ENCODE data around the gene KCNAB1. TPM values are rescaled to one million over a fixed set of nuclear protein-coding genes. Genes with fewer than 3 reads are reported as not detected.

KCNAB1 gene
- total RNA-seq, 1 experiment from 2014 or later, result not detected

DNA sequence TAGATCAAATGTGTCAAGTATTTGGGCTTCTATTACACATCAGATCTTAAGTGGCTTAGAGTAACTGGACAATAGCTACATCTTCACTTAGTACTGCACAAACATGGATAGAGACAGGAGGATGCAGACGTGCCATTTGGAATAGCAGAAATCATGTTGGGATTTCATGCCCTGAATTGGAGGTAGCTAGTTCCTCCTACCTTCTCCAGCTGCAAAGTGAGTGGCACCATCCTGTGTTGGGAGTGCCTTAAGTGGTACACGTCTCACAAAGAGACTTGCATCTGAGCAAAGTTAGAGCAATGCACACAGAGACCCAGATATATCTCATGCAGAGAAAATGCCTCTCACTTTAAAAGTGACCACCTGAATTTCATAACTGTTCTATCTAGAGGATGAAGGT, 298.1 kb downstream of the KCNAB1 start:
- Histone ChIP-seq H3K36me3 (ENCODE audit: control insufficient read depth in 1 of 2, insufficient read depth in 2 of 2, low read length in 2 of 2) (no peaks in the 10 kb centered on the region), H3K4me1 (ENCODE audit: control insufficient read depth in 1 of 2, insufficient read depth in 2 of 2, low read length in 2 of 2) (no peaks in the 10 kb centered on the region), H2AFZ (ENCODE audit: low read depth, low read length, poor library complexity, severe bottlenecking) (no peak overlapping the region), H3K79me2 (ENCODE audit: insufficient read depth, low read length) (no peaks in the 10 kb centered on the region), H4K20me1 (ENCODE audit: insufficient read depth) (no peaks in the 10 kb centered on the region), H3K4me2 (ENCODE audit: low read length) (no peak overlapping the region), H3K27ac (ENCODE audit: low read depth, low read length) (no peak overlapping the region), H3K27me3 (ENCODE audit: insufficient read depth, low read length) (no peaks in the 10 kb centered on the region), H3K9me2 (ENCODE audit: insufficient read depth) (no peaks in the 10 kb centered on the region), H3K9me3 (ENCODE audit: control insufficient read depth in 1 of 2, insufficient read depth in 1 of 2, low read depth in 1 of 2, low read length in 2 of 2) (no peaks in the 10 kb centered on the region), H3K4me3 (replicated peaks in 1 of 2; ENCODE audit: low read depth in 1 of 2, low read length in 2 of 2) (no peak overlapping the region), H3K9ac (ENCODE audit: low read length) (no peak overlapping the region)
- ChIA-PET POLR2A (no interaction called here), CTCF (no interaction called here), RAD21 (ENCODE audit: low non-redundant PET in 1 of 2, low total read pairs in 2 of 2, uncharacterized antibody in 2 of 2, unreplicated experiment in 2 of 2) (no interaction called here)
- TF ChIP-seq ELF1 (IDR thresholded peaks at IDR 0.05; ENCODE audit: borderline replicate concordance, low read depth) (no peak), ZFX (IDR thresholded peaks at IDR 0.05) (no peak)
- no peak for DNase-seq (ENCODE audit: low read depth, low spot score)
- no peak for ATAC-seq
- intact Hi-C loops (cut with micrococcal nuclease), result no loop called here
- no TSS peak for BruUV-seq (replicated peaks)

DNA sequence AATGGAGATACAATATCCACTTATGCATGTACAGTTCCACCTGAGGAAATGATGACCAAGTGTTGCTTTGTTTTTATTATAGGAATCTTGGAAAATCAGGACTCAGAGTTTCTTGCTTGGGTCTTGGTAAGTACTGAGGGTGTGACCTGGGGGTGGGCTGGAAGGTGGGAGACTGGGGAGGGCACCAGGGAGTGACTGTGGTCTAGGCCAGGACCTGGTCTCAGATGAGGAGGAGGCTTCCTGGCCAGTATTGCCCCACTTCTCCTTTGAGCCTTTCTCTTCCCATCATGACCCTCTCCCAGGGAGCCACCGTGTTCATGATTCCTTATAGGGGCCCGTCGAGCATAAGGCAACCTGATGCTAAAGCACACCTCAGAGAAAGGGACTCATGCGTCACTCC, 301.2 kb downstream of the KCNAB1 start:
- Histone ChIP-seq H3K9me3 (ENCODE audit: control insufficient read depth in 1 of 2, insufficient read depth in 1 of 2, low read depth in 1 of 2, low read length in 2 of 2) (no peaks in the 10 kb centered on the region), H3K4me3 (replicated peaks in 1 of 2; ENCODE audit: low read depth in 1 of 2, low read length in 2 of 2) (no peak overlapping the region), H3K27ac (ENCODE audit: low read depth, low read length) (no peak overlapping the region), H3K36me3 (ENCODE audit: control insufficient read depth in 1 of 2, insufficient read depth in 2 of 2, low read length in 2 of 2) (no peaks in the 10 kb centered on the region), H3K27me3 (ENCODE audit: insufficient read depth, low read length) (no peaks in the 10 kb centered on the region), H4K20me1 (ENCODE audit: insufficient read depth) (no peaks in the 10 kb centered on the region), H3K4me2 (ENCODE audit: low read length) (no peak overlapping the region), H3K9me2 (ENCODE audit: insufficient read depth) (no peaks in the 10 kb centered on the region), H3K9ac (ENCODE audit: low read length) (no peak overlapping the region), H3K4me1 (ENCODE audit: control insufficient read depth in 1 of 2, insufficient read depth in 2 of 2, low read length in 2 of 2) (no peaks in the 10 kb centered on the region), H3K79me2 (ENCODE audit: insufficient read depth, low read length) (no peaks in the 10 kb centered on the region), H2AFZ (ENCODE audit: low read depth, low read length, poor library complexity, severe bottlenecking) (no peak overlapping the region)
- ATAC-seq (no peak), DNase-seq (ENCODE audit: low read depth, low spot score) (no peak)
- intact Hi-C loops (cut with micrococcal nuclease), result no loop called here
- BruUV-seq (replicated peaks), result no TSS peak
- ChIA-PET RAD21 (ENCODE audit: low non-redundant PET in 1 of 2, low total read pairs in 2 of 2, uncharacterized antibody in 2 of 2, unreplicated experiment in 2 of 2) (no interaction called here), CTCF (no interaction called here), POLR2A (no interaction called here)
- TF ChIP-seq, protein P1, sequence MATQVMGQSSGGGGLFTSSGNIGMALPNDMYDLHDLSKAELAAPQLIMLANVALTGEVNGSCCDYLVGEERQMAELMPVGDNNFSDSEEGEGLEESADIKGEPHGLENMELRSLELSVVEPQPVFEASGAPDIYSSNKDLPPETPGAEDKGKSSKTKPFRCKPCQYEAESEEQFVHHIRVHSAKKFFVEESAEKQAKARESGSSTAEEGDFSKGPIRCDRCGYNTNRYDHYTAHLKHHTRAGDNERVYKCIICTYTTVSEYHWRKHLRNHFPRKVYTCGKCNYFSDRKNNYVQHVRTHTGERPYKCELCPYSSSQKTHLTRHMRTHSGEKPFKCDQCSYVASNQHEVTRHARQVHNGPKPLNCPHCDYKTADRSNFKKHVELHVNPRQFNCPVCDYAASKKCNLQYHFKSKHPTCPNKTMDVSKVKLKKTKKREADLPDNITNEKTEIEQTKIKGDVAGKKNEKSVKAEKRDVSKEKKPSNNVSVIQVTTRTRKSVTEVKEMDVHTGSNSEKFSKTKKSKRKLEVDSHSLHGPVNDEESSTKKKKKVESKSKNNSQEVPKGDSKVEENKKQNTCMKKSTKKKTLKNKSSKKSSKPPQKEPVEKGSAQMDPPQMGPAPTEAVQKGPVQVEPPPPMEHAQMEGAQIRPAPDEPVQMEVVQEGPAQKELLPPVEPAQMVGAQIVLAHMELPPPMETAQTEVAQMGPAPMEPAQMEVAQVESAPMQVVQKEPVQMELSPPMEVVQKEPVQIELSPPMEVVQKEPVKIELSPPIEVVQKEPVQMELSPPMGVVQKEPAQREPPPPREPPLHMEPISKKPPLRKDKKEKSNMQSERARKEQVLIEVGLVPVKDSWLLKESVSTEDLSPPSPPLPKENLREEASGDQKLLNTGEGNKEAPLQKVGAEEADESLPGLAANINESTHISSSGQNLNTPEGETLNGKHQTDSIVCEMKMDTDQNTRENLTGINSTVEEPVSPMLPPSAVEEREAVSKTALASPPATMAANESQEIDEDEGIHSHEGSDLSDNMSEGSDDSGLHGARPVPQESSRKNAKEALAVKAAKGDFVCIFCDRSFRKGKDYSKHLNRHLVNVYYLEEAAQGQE (IDR thresholded peaks at IDR 0.05; ENCODE audit: low read depth), result no peak
- TF ChIP-seq CEBPB (IDR thresholded peaks at IDR 0.05; ENCODE audit: low read depth), result no peak
- TF ChIP-seq EZH2 (IDR thresholded peaks at IDR 0.05), result no peak

Data from HCT116 (cell line).